HTR-8/SVneo (cell line): ENCODE results near the gene LST1.

Source experiments
- DNase-seq: peaks from one replicate; pipeline ENCODE4 v3.0.0; 2011; ENCODE audit warnings: low spot score, mixed read lengths; ENCODE audit not compliant: insufficient read length
- FAIRE-seq: peaks from 2 replicates; lab custom pipeline; 2011; peaks lifted over from hg19 to GRCh38; lab: Jason Lieb, UNC

Gene LST1

GRCh38 chr6:31614684-31615578, 28.9 kb downstream of the LST1 start, which contains the start of gene AIF1:
Gene AIF1 (plus strand): TSS chr6:31615234. CDS start chr6:31615330, 96 bp downstream.
- FAIRE-seq (no peak), DNase-seq (no peak)

DNA sequence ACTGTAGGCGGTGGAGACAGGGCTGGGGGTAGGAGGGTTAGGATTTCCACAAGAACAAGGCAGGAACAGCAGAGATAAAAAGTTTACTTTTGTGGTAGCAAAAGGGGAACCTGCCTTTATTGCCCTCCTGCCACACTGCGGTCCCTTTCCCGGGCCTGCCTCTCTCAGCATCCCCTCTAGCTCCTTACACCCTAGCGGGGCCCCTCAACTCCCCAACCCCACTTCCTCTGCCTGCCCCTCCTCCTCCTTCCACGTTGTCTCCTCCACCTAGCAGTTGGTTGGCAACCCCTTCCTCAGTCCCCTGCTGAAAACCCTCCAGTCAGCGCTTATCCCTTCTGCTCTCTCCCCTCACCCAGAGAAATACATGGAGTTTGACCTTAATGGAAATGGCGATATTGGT, 29.7 kb downstream of the LST1 start:
- DNase-seq, result no peak
- no peak for FAIRE-seq

GRCh38 chr6:31617010-31617409, 30.9 kb downstream of the LST1 start:
- FAIRE-seq (no peak), DNase-seq (no peak)

DNA sequence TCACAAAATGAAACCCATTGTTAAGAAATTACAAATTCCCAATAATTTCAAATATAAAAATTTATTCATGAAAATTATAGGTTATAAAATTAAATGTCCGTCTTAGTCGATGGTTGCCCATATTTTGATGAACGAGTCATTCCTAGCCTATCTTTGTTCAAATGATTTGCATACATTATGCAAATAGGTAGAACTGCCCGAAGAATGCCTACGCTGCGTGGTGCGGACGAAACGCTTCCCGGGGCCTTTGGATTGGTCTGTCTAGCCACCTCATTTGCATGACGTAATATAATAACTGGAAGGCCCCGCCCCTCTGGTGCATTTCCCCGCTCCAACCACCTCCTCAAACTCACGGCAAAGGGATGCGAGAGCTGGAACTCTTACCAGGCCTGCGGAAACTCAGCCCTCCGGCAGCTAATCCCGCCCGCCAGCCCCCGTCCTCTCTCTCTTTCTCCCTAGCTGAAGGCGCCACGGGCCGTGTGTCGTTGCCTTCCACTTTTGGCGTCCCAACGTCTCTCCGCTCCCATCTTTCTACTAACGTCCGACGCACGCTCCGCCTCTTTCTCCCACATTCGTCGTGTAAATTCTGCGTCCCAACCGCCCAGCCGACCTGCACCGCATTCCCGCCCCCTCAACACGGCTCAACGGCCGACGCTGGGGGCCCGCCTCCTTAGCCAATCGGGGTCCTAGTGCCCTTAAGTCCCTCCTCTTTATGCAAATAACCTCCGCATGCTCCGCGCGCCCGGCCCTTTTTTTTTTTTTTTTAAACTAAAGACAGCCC, 33.9 kb downstream of the LST1 start:
- DNase-seq (peak; percentile 98), FAIRE-seq (peak; percentile 96)

DNA sequence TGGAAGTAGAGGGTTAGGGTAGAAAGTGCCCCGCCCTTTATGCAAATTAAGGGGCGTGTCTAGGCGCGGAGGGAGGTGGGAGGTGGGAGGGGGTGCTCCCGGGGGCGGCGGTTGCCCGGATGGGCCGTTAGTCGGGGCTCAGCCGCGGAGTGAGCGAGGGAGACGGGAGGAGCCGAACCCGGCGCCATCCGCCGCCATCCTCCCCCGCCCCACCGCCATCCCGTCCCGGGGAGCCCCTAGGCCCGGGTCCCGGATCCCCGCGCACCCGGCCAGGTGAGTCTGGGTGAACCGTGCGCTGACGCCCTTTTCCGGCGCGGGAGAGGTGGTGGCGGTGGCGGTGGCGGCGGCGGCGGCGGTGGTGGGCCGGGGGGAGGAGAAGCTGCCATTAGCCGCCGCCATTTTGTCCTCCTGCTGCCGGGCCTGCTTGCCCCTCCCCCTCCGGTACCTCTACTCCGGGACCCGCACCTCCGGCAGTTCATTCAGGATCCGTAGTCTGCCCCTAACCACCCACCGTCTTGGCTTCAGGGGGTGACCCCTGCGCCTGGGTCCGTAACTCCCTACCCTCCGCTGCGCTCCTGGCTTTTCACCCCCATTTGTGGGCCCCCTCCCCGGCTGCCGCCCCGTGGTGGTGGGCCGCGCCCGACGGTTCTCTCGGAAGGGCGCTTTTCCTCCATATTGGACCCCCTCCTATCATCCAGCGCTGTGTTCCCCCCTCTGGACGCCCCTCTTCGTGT, 34.7 kb downstream of the LST1 start, which contains the start of gene PRRC2A:
Gene PRRC2A, plus strand, starts transcription at position 130 of the 734 bp plus-strand sequence. CDS start 2,075 bp downstream, outside the sequence.
- FAIRE-seq, result no peak
- peak; percentile 73 for DNase-seq

DNA sequence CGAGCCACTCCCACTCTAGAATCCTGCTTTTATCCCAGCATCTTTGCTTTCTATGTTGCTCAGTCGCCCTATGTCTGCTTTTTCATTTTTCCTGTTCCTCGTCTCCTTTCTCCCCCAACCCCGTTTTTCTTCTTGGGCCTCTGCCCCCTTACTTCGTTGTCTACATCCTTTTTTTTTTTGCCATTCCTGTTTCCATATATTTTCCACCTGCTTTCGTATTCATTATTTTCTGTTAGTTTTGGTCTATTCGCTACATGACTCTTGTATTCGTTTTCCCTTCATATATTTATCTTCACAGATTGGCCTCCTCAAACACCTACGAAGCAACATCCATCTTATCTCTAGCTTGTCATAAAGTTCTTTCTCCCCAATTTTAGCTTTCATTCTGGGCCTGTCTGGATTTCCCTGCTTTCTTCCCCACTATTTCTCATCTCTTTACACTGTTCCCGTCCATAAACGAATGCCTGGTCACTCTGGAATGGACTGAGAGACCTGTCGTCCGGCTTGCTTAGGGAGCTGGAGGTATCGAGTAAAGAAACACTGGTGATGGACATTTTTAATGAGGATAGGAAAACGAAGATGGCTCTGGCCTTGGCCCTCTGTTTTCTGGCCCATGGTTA, 35.4 kb downstream of the LST1 start:
- no peak for FAIRE-seq

DNA sequence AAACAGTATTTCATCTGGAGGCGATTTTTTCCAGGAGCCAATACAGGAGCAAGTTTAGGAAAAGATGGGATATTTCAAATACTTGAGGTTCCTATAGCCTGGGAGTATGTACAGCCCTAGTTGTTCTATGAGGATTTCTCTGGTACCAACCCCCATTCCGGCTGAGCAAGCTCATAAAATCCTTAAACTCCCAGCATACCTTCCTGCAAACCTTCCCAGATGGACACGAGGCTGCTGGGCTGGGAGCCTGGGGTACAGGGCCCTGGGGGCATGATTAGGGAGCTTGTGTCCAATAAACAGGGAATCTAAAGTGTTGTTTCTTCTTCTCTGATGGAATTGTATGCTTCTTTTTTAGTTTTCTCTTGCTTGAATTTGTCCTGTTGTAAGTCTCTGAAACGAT, 35.9 kb downstream of the LST1 start:
- no peak for DNase-seq
- FAIRE-seq, result no peak

More for the DNA sequence above, 35.4 kb downstream of the LST1 start:
- no peak for DNase-seq

DNA sequence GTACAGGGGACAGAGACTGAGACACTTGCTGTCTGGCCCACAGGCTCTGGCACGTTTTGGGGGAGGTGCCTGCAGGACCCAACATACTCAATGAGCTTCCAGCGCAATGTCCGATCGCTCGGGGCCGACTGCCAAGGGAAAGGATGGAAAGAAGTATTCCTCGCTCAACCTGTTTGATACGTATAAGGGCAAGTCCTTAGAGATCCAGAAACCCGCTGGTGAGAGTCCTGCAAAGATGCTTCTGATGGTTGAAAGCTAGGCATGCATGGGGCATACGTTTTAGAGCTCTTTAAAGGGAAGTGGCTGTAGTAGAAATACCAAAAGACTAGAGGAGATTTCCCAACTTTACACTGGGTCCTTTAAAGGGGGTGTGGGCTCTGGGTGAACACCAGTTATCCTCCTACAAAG, 36.6 kb downstream of the LST1 start:
- no peak for FAIRE-seq
- no peak for DNase-seq

DNA sequence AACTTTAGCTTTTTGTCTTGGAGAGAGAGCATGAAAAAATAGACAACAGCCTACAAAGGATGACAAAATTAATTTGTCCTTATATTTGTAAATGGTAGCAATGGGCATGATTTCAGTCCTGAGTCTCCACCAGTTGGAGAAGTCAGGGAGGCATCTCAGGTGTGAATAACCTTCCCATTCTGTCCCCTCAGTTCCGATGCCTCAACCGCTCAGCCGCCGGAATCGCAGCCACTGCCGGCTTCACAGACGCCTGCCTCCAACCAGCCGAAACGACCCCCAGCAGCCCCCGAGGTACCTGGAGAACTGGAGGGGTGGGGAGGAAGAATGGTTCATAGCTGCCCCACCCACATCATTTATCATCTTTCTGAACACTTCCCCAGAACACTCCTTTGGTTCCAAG, 38.0 kb downstream of the LST1 start:
- DNase-seq (no peak), FAIRE-seq (no peak)

- DNase-seq (no peak), FAIRE-seq (no peak)
These were observed 40.9 kb downstream of the LST1 start for GRCh38 chr6:31626952-31627351.

GRCh38 chr6:31627690-31628287, 41.7 kb downstream of the LST1 start:
- DNase-seq (no peak), FAIRE-seq (no peak)

GRCh38 chr6:31629014-31629413, 42.9 kb downstream of the LST1 start:
- no peak for DNase-seq
- FAIRE-seq, result no peak

- FAIRE-seq (no peak), DNase-seq (no peak)
These were observed 44.3 kb downstream of the LST1 start for GRCh38 chr6:31630177-31630934.

- DNase-seq, result no peak
- FAIRE-seq, result no peak
These were observed 45.1 kb downstream of the LST1 start for GRCh38 chr6:31631209-31631608.

- no peak for FAIRE-seq
These were observed 45.7 kb downstream of the LST1 start for GRCh38 chr6:31631681-31632278.

GRCh38 chr6:31632279-31632946, 46.3 kb downstream of the LST1 start:
- FAIRE-seq (no peak), DNase-seq (no peak)

More at GRCh38 chr6:31631681-31632278, 45.7 kb downstream of the LST1 start:
- no peak for DNase-seq

GRCh38 chr6:31633447-31633846, 47.4 kb downstream of the LST1 start:
- no peak for DNase-seq
- no peak for FAIRE-seq

GRCh38 chr6:31634131-31634530, 48.1 kb downstream of the LST1 start:
- no peak for FAIRE-seq
- DNase-seq, result no peak
